Keratinocyte (primary cell): Measurements from ENCODE around the gene MREG. TPM values are rescaled to one million over a fixed set of nuclear protein-coding genes. Genes with fewer than 3 reads are reported as not detected.
"Not testable (repeated sequence)": the region's sequence is repeated elsewhere in the genome, so short reads cannot be mapped to it uniquely, and the experiment has no call there.

Source experiments
- DNase-seq: peaks from one replicate; pipeline ENCODE4 v3.0.0-alpha.2; 2011; ENCODE audit warnings: low read depth, missing footprints, low spot score
- FAIRE-seq: peaks from 2 replicates; lab custom pipeline; 2011; peaks lifted over from hg19 to GRCh38; lab: Jason Lieb, UNC
- H2AFZ ChIP-seq: 2 replicates; pipeline ENCODE4 v1.6.0; 2012; ENCODE audit warnings: low read length, control low read depth, inconsistent platforms; ENCODE audit not compliant: control insufficient read depth
- H3K27ac ChIP-seq: 2 replicates; pipeline ENCODE4 v1.5.1; 2011; ENCODE audit warnings: low read length; ENCODE audit not compliant: control insufficient read depth, insufficient read depth
- H3K27me3 ChIP-seq: 3 replicates; pipeline ENCODE4 v1.6.0; 2011; ENCODE audit warnings: low read length; ENCODE audit not compliant: control insufficient read depth, insufficient read depth; ENCODE audit errors: extremely low read depth
- H3K36me3 ChIP-seq, 2 experiments: 2 replicates in 1 of 2; 3 replicates in 1 of 2; pipeline ENCODE4 v1.5.1; 2011; ENCODE audit warnings: low read length in 2 of 2, mild to moderate bottlenecking in 1 of 2; ENCODE audit not compliant: control insufficient read depth in 2 of 2, insufficient read depth in 2 of 2; ENCODE audit errors: extremely low read depth in 1 of 2
- H3K4me1 ChIP-seq: 3 replicates; pipeline ENCODE4 v1.5.1; 2011; ENCODE audit warnings: low read length; ENCODE audit not compliant: control insufficient read depth, insufficient read depth; ENCODE audit errors: extremely low read depth
- H3K4me2 ChIP-seq: 3 replicates; pipeline ENCODE4 v1.6.0; 2011; ENCODE audit warnings: low read depth, low read length; ENCODE audit not compliant: control insufficient read depth, insufficient read depth; ENCODE audit errors: extremely low read depth
- H3K4me3 ChIP-seq, 3 experiments: fragments of 200-600 bp in 1 of 3; sonication (generic) in 1 of 3; 2 replicates in 2 of 3; 3 replicates in 1 of 3; pipeline ENCODE4 v1.5.1; 2011 to 2016; ENCODE audit warnings: low read length in 3 of 3, mild to moderate bottlenecking in 3 of 3, control low read depth in 2 of 3, inconsistent platforms in 1 of 3, low read depth in 1 of 3, mixed read lengths in 1 of 3, mixed run types in 1 of 3, moderate library complexity in 1 of 3; ENCODE audit not compliant: control insufficient read depth in 2 of 3, insufficient read depth in 2 of 3; ENCODE audit errors: extremely low read depth in 1 of 3
- H3K79me2 ChIP-seq: 2 replicates; pipeline ENCODE4 v1.6.0; 2012; ENCODE audit warnings: low read length; ENCODE audit not compliant: control insufficient read depth, insufficient read depth
- H3K9ac ChIP-seq: 3 replicates; pipeline ENCODE4 v1.6.0; 2011; ENCODE audit warnings: low read length; ENCODE audit not compliant: control insufficient read depth, insufficient read depth; ENCODE audit errors: extremely low read depth
- H3K9me1 ChIP-seq: 3 replicates; pipeline ENCODE4 v1.6.0; 2011; ENCODE audit warnings: low read length; ENCODE audit not compliant: control insufficient read depth, insufficient read depth; ENCODE audit errors: extremely low read depth
- H3K9me3 ChIP-seq: 2 replicates; pipeline ENCODE4 v1.5.1; 2012; ENCODE audit warnings: low read depth, low read length; ENCODE audit not compliant: control insufficient read depth
- H4K20me1 ChIP-seq: 3 replicates; pipeline ENCODE4 v1.6.0; 2011; ENCODE audit warnings: low read length; ENCODE audit not compliant: control insufficient read depth, insufficient read depth; ENCODE audit errors: extremely low read depth
- CTCF ChIP-seq, 3 experiments: IDR thresholded peaks in 1 of 3; conservative IDR thresholded peaks in 1 of 3; optimal IDR thresholded peaks in 1 of 3; 2 replicates in 2 of 3; 3 replicates in 1 of 3; pipeline versions ENCODE3 to v1.5.1; 2011; ENCODE audit warnings: low read length in 3 of 3, mild to moderate bottlenecking in 3 of 3, moderate library complexity in 2 of 3, control low read depth in 1 of 3, inconsistent platforms in 1 of 3; ENCODE audit not compliant: insufficient read depth in 2 of 3; ENCODE audit errors: extremely low read depth in 1 of 3
- EZH2 ChIP-seq: IDR thresholded peaks from one replicate; pipeline ENCODE4 v1.6.1; 2012; ENCODE audit warnings: inconsistent platforms, mild to moderate bottlenecking, low read length, moderate library complexity
- dilution Hi-C: fragments of 300-500 bp; cut with MboI; formaldehyde crosslinking; loops from one replicate; pipeline ENCODE4 v1.7.0; 2020; ENCODE audit warnings: low sequenced_read_pairs; ENCODE audit not compliant: extremely low pct_ligation_motif_present
- polyA plus RNA-seq, 5 experiments: library from polyadenylated mRNA; depleted of rRNA in 3 of 5; stranded (reverse) in 3 of 5; stranded (forward) in 1 of 5; unstranded in 1 of 5; fragments of >200 nt; gene quantifications; 1 replicate in 1 of 5; 2 replicates in 3 of 5; 3 replicates in 1 of 5; pipeline versions ENCODE4 v1.2.1 to v1.2.3, GENCODE V29; 2011 to 2012; ENCODE audit warnings: missing spikeins in 2 of 5, low read depth in 1 of 5, low replicate concordance in 1 of 5

Gene MREG
- polyA plus RNA-seq, 1 donor (not counting 4 experiments of a cell fraction or from before 2014, with no cell fraction given), result 32.9 TPM

DNA sequence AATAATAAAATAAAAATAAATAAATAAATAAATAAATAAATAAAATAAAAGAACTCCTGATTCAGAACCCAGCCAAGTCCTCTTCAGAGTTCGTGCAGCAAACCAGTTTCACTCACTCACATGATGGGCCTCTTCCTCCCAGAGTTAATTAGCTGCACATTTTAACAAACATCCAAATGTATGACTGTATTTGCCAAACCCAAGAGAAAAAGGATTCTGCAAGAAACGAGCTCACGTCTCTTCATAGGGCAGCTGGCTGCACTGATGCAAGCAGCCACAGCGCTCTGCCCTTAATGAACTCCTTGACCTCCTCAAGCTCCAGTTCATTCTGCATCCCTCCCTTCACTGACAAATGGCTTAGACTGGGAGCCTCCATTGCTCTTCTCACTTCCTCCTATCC, 55.1 kb downstream of the MREG start:
- Histone ChIP-seq H3K36me3 (no peaks in the 10 kb centered on the region), H3K27ac (no peak overlapping the region), H3K79me2 (peaks cover 2% of the 10 kb centered on the region), H3K9me1 (no peaks in the 10 kb centered on the region), H3K4me1 (no peaks in the 10 kb centered on the region), H3K4me2 (no peak overlapping the region), H3K27me3 (no peaks in the 10 kb centered on the region), H3K4me3 (no peak overlapping the region), H2AFZ (no peak overlapping the region), H3K9ac (no peak overlapping the region), H4K20me1 (no peaks in the 10 kb centered on the region), H3K9me3 (no peaks in the 10 kb centered on the region)
- FAIRE-seq, result no peak
- DNase-seq, result no peak
- no peak for TF ChIP-seq EZH2
- no peak for TF ChIP-seq CTCF (optimal IDR thresholded peaks at IDR 0.05 in 1 of 3, IDR thresholded peaks at IDR 0.05 in 1 of 3, conservative IDR thresholded peaks at IDR 0.05 in 1 of 3; ENCODE audit: extremely low read depth in 1 of 3, insufficient read depth in 2 of 3, low read length in 3 of 3)
- dilution Hi-C loops, result no loop called here

GRCh38 chr2:215957354-215958122, 55.8 kb downstream of the MREG start:
- H3K27ac ChIP-seq, H3K9me1 ChIP-seq, H2AFZ ChIP-seq, H3K9ac ChIP-seq, FAIRE-seq, H4K20me1 ChIP-seq, H3K4me3 ChIP-seq, H3K27me3 ChIP-seq, H3K4me2 ChIP-seq, H3K79me2 ChIP-seq, H3K36me3 ChIP-seq, DNase-seq, H3K4me1 ChIP-seq, dilution Hi-C loops, H3K9me3 ChIP-seq: not testable (repeated sequence)
